ENCODE measurements around the gene TRAK1.

Gene TRAK1

GRCh38 chr3:42157540-42158538 lies 66.7 kb downstream of the TRAK1 start:
- H3K27me3 ChIP-seq: no peaks in the 10 kb centered on the region
- H3K27ac ChIP-seq: no peak overlapping the region
- H3K36me3 ChIP-seq: no peaks in the 10 kb centered on the region
- H3K4me3 ChIP-seq (ENCODE audit: low read depth in 1 of 2, low read length in 1 of 2): no peak overlapping the region
- H3K9me3 ChIP-seq: no peaks in the 10 kb centered on the region
- peaks cover 0 to 4% of the 10 kb centered on the region in 2 experiments for H3K4me1 ChIP-seq (ENCODE audit: control insufficient read depth in 1 of 2, insufficient read depth in 1 of 2, low read depth in 1 of 2, low read length in 1 of 2)
- no peak for TF ChIP-seq CTCF (IDR thresholded peaks at IDR 0.05)

- H3K4me3 ChIP-seq (ENCODE audit: low read depth in 1 of 2, low read length in 1 of 2): no peak overlapping the region
Observed at GRCh38 chr3:42159147-42159546, 68.0 kb downstream of the TRAK1 start.

GRCh38 chr3:42159706-42160472 lies 68.7 kb downstream of the TRAK1 start:
- TF ChIP-seq CTCF (IDR thresholded peaks at IDR 0.05): no peak
- no peaks in the 10 kb centered on the region for H3K27me3 ChIP-seq
- no peaks in the 10 kb centered on the region for H3K36me3 ChIP-seq
- H3K9me3 ChIP-seq: no peaks in the 10 kb centered on the region
- H3K27ac ChIP-seq: no peak overlapping the region
- peaks cover 8 to 15% of the 10 kb centered on the region in 2 experiments for H3K4me1 ChIP-seq (ENCODE audit: control insufficient read depth in 1 of 2, insufficient read depth in 1 of 2, low read depth in 1 of 2, low read length in 1 of 2)
- H3K4me3 ChIP-seq (ENCODE audit: low read depth in 1 of 2, low read length in 1 of 2): no peak overlapping the region

More at GRCh38 chr3:42159147-42159546, 68.0 kb downstream of the TRAK1 start:
- Histone ChIP-seq H3K36me3 (no peaks in the 10 kb centered on the region), H3K4me1 (ENCODE audit: control insufficient read depth in 1 of 2, insufficient read depth in 1 of 2, low read depth in 1 of 2, low read length in 1 of 2) (peaks cover under 1 to 8% of the 10 kb centered on the region in 2 experiments), H3K27ac (no peak overlapping the region), H3K9me3 (no peaks in the 10 kb centered on the region), H3K27me3 (no peaks in the 10 kb centered on the region)
- TF ChIP-seq CTCF (IDR thresholded peaks at IDR 0.05): no peak

- Histone ChIP-seq H3K27me3 (no peaks in the 10 kb centered on the region), H3K4me3 (ENCODE audit: low read depth in 1 of 2, low read length in 1 of 2) (no peak overlapping the region), H3K36me3 (no peaks in the 10 kb centered on the region), H3K27ac (no peak overlapping the region), H3K9me3 (no peaks in the 10 kb centered on the region), H3K4me1 (ENCODE audit: control insufficient read depth in 1 of 2, insufficient read depth in 1 of 2, low read depth in 1 of 2, low read length in 1 of 2) (peaks cover 12 to 19% of the 10 kb centered on the region in 2 experiments)
- no peak for TF ChIP-seq CTCF (IDR thresholded peaks at IDR 0.05)
Observed at GRCh38 chr3:42161050-42161935, 70.1 kb downstream of the TRAK1 start.

- Histone ChIP-seq H3K9me3 (no peaks in the 10 kb centered on the region), H3K4me3 (ENCODE audit: low read depth in 1 of 2, low read length in 1 of 2) (no peak overlapping the region), H3K27me3 (no peaks in the 10 kb centered on the region), H3K36me3 (no peaks in the 10 kb centered on the region), H3K4me1 (ENCODE audit: control insufficient read depth in 1 of 2, insufficient read depth in 1 of 2, low read depth in 1 of 2, low read length in 1 of 2) (peaks cover 12 to 19% of the 10 kb centered on the region in 2 experiments), H3K27ac (no peak overlapping the region)
- TF ChIP-seq CTCF (IDR thresholded peaks at IDR 0.05): no peak
Observed at GRCh38 chr3:42162462-42162861, 71.3 kb downstream of the TRAK1 start.
